KMS-11 (cell line): ENCODE data around the gene PLEKHM3.

Experiments used
- H2AFZ ChIP-seq: fragments of 200-600 bp; sonication (generic); 2 replicates; pipeline ENCODE4 v1.6.1; 2016; ENCODE audit warnings: antibody characterized with exemption, mixed run types, low read depth
- H3K27ac ChIP-seq: fragments of 200-600 bp; sonication (generic); 2 replicates; pipeline ENCODE4 v1.6.1; 2016; ENCODE audit warnings: mild to moderate bottlenecking, mixed run types
- H3K27me3 ChIP-seq: fragments of 200-600 bp; sonication (generic); 2 replicates; pipeline ENCODE4 v1.6.1; 2017; ENCODE audit warnings: mild to moderate bottlenecking, low read depth, mixed run types, moderate library complexity; ENCODE audit not compliant: insufficient read depth
- H3K36me3 ChIP-seq: fragments of 200-600 bp; sonication (generic); 2 replicates; pipeline ENCODE4 v1.6.1; 2017; ENCODE audit warnings: mild to moderate bottlenecking, mixed run types; ENCODE audit not compliant: insufficient read depth
- H3K4me1 ChIP-seq: fragments of 200-600 bp; sonication (generic); 2 replicates; pipeline ENCODE4 v1.6.1; 2016; ENCODE audit warnings: mild to moderate bottlenecking, low read depth, mixed run types; ENCODE audit not compliant: poor library complexity, severe bottlenecking
- H3K4me2 ChIP-seq: fragments of 200-600 bp; sonication (generic); 2 replicates; pipeline ENCODE4 v1.7.0; 2016; ENCODE audit warnings: mild to moderate bottlenecking, mixed run types
- H3K4me3 ChIP-seq: fragments of 200-600 bp; sonication (generic); IDR thresholded peaks from 2 replicates; pipeline ENCODE4 v1.6.1; 2017; ENCODE audit warnings: low read depth, low read length, mixed read lengths; ENCODE audit not compliant: insufficient read depth
- H3K79me2 ChIP-seq: fragments of 200-600 bp; sonication (generic); 2 replicates; pipeline ENCODE4 v1.6.1; 2016; ENCODE audit warnings: low read depth, mixed run types; ENCODE audit not compliant: insufficient read depth
- H3K9ac ChIP-seq: fragments of 200-600 bp; sonication (generic); 2 replicates; pipeline ENCODE4 v1.6.1; 2016; ENCODE audit warnings: mild to moderate bottlenecking, mixed run types
- H4K20me1 ChIP-seq: fragments of 200-600 bp; sonication (generic); 2 replicates; pipeline ENCODE4 v1.6.1; 2016; ENCODE audit warnings: mild to moderate bottlenecking, mixed run types; ENCODE audit not compliant: insufficient read depth
- CTCF ChIP-seq: fragments of 200-600 bp; sonication (generic); conservative IDR thresholded peaks from 2 replicates; pipeline ENCODE4 v1.6.1; 2017; ENCODE audit warnings: low read depth, mild to moderate bottlenecking, antibody characterized with exemption, low read length, moderate library complexity, mixed read lengths

Gene PLEKHM3

GRCh38 chr2:208006833-208007232 is 18.5 kb downstream of the PLEKHM3 start:
- no peaks in the 10 kb centered on the region for H4K20me1 ChIP-seq
- H3K4me2 ChIP-seq = no peak overlapping the region
- H2AFZ ChIP-seq = no peak overlapping the region
- no peaks in the 10 kb centered on the region for H3K27me3 ChIP-seq
- no peak overlapping the region for H3K9ac ChIP-seq
- H3K4me1 ChIP-seq = no peaks in the 10 kb centered on the region
- H3K4me3 ChIP-seq = no peak overlapping the region
- H3K36me3 ChIP-seq = no peaks in the 10 kb centered on the region
- no peaks in the 10 kb centered on the region for H3K79me2 ChIP-seq
- H3K27ac ChIP-seq = no peak overlapping the region
- no peak for TF ChIP-seq CTCF

GRCh38 chr2:208006337-208006736 is 19.0 kb downstream of the PLEKHM3 start:
- no peak overlapping the region for H2AFZ ChIP-seq
- TF ChIP-seq CTCF = no peak
- no peaks in the 10 kb centered on the region for H3K4me1 ChIP-seq
- no peaks in the 10 kb centered on the region for H3K36me3 ChIP-seq
- no peak overlapping the region for H3K4me2 ChIP-seq
- H3K27me3 ChIP-seq = no peaks in the 10 kb centered on the region
- no peak overlapping the region for H3K4me3 ChIP-seq
- H4K20me1 ChIP-seq = no peaks in the 10 kb centered on the region
- no peak overlapping the region for H3K27ac ChIP-seq
- H3K79me2 ChIP-seq = no peaks in the 10 kb centered on the region
- H3K9ac ChIP-seq = no peak overlapping the region

- H2AFZ ChIP-seq = no peak overlapping the region
- no peak overlapping the region for H3K9ac ChIP-seq
- no peaks in the 10 kb centered on the region for H3K79me2 ChIP-seq
- no peaks in the 10 kb centered on the region for H3K36me3 ChIP-seq
- H3K4me1 ChIP-seq = no peaks in the 10 kb centered on the region
- no peak for TF ChIP-seq CTCF
- H4K20me1 ChIP-seq = no peaks in the 10 kb centered on the region
- no peak overlapping the region for H3K4me2 ChIP-seq
- no peaks in the 10 kb centered on the region for H3K27me3 ChIP-seq
- H3K27ac ChIP-seq = no peak overlapping the region
- no peak overlapping the region for H3K4me3 ChIP-seq
Measured at GRCh38 chr2:208001924-208002323, 23.4 kb downstream of the PLEKHM3 start.

- H3K4me2 ChIP-seq = no peak overlapping the region
- no peak overlapping the region for H3K9ac ChIP-seq
- no peaks in the 10 kb centered on the region for H3K4me1 ChIP-seq
- H3K36me3 ChIP-seq = no peaks in the 10 kb centered on the region
- H2AFZ ChIP-seq = no peak overlapping the region
- H4K20me1 ChIP-seq = no peaks in the 10 kb centered on the region
- no peak overlapping the region for H3K4me3 ChIP-seq
- no peaks in the 10 kb centered on the region for H3K27me3 ChIP-seq
- no peak for TF ChIP-seq CTCF
- no peak overlapping the region for H3K27ac ChIP-seq
- no peaks in the 10 kb centered on the region for H3K79me2 ChIP-seq
Measured at GRCh38 chr2:208000701-208001395, 24.5 kb downstream of the PLEKHM3 start.
